Measurements from ENCODE around the gene AIMP1.
"Not testable (repeated sequence)": the region's sequence is repeated elsewhere in the genome, so short reads cannot be mapped to it uniquely, and the experiment has no call there.

Gene AIMP1

GRCh38 chr4:106306561-106306960 is 9.8 kb upstream of the AIMP1 start:
- Histone ChIP-seq H3K4me3 (ENCODE audit: low read depth in 1 of 5, low read length in 5 of 5) (no peak overlapping the region), H3K9ac (ENCODE audit: low read length in 5 of 5) (no peak overlapping the region), H3K4me1 (ENCODE audit: control insufficient read depth in 5 of 5, insufficient read depth in 5 of 5, low read length in 5 of 5) (peaks cover 0 to 11% (median 4%) of the 10 kb centered on the region in 5 donors), H3K9me3 (ENCODE audit: control insufficient read depth in 5 of 5, low read length in 5 of 5) (no peaks in the 10 kb centered on the region), H3K27ac (ENCODE audit: low read depth, low read length) (no peak overlapping the region), H3K27me3 (ENCODE audit: control insufficient read depth in 5 of 5, insufficient read depth in 4 of 5, low read length in 5 of 5) (no peaks in the 10 kb centered on the region), H3K36me3 (ENCODE audit: control insufficient read depth in 5 of 5, insufficient read depth in 5 of 5, low read length in 5 of 5) (peaks cover 0 to 12% (median 8%) of the 10 kb centered on the region in 5 donors)

GRCh38 chr4:106312377-106312776 is 4.0 kb upstream of the AIMP1 start:
- Histone ChIP-seq H3K27ac (ENCODE audit: low read depth, low read length) (peak overlapping the region; percentile 64), H3K27me3 (ENCODE audit: control insufficient read depth in 5 of 5, insufficient read depth in 4 of 5, low read length in 5 of 5) (no peaks in the 10 kb centered on the region), H3K9ac (ENCODE audit: low read length in 5 of 5) (no peak overlapping the region), H3K36me3 (ENCODE audit: control insufficient read depth in 5 of 5, insufficient read depth in 5 of 5, low read length in 5 of 5) (peaks cover 0 to 6% (median 6%) of the 10 kb centered on the region in 5 donors), H3K4me1 (ENCODE audit: control insufficient read depth in 5 of 5, insufficient read depth in 5 of 5, low read length in 5 of 5) (peaks cover 3 to 29% (median 18%) of the 10 kb centered on the region in 5 donors), H3K9me3 (ENCODE audit: control insufficient read depth in 5 of 5, low read length in 5 of 5) (no peaks in the 10 kb centered on the region), H3K4me3 (ENCODE audit: low read depth in 1 of 5, low read length in 5 of 5) (no peak overlapping the region)

- no peak overlapping the region for H3K4me3 ChIP-seq (ENCODE audit: low read depth in 1 of 5, low read length in 5 of 5)
- H3K9ac ChIP-seq (ENCODE audit: low read length in 5 of 5), result no peak overlapping the region
- no peaks in the 10 kb centered on the region for H3K27me3 ChIP-seq (ENCODE audit: control insufficient read depth in 5 of 5, insufficient read depth in 4 of 5, low read length in 5 of 5)
- no peaks in the 10 kb centered on the region for H3K9me3 ChIP-seq (ENCODE audit: control insufficient read depth in 5 of 5, low read length in 5 of 5)
- peaks cover 3 to 35% (median 24%) of the 10 kb centered on the region in 5 donors for H3K4me1 ChIP-seq (ENCODE audit: control insufficient read depth in 5 of 5, insufficient read depth in 5 of 5, low read length in 5 of 5)
- H3K36me3 ChIP-seq (ENCODE audit: control insufficient read depth in 5 of 5, insufficient read depth in 5 of 5, low read length in 5 of 5), result peaks cover 0 to 6% (median 4%) of the 10 kb centered on the region in 5 donors
- peak overlapping the region; percentile 64 for H3K27ac ChIP-seq (ENCODE audit: low read depth, low read length)
Observed at GRCh38 chr4:106312997-106313522, 3.3 kb upstream of the AIMP1 start.

GRCh38 chr4:106314960-106315359 is 1.4 kb upstream of the AIMP1 start:
- Histone ChIP-seq H3K27ac (ENCODE audit: low read depth, low read length) (peak overlapping the region; percentile 99), H3K9me3 (ENCODE audit: control insufficient read depth in 5 of 5, low read length in 5 of 5) (no peaks in the 10 kb centered on the region), H3K9ac (ENCODE audit: low read length in 5 of 5) (peak overlapping the region; percentile 94 to 100 (median 99)), H3K36me3 (ENCODE audit: control insufficient read depth in 5 of 5, insufficient read depth in 5 of 5, low read length in 5 of 5) (no peaks in the 10 kb centered on the region), H3K4me1 (ENCODE audit: control insufficient read depth in 5 of 5, insufficient read depth in 5 of 5, low read length in 5 of 5) (peaks cover 3 to 41% (median 29%) of the 10 kb centered on the region in 5 donors), H3K27me3 (ENCODE audit: control insufficient read depth in 5 of 5, insufficient read depth in 4 of 5, low read length in 5 of 5) (no peaks in the 10 kb centered on the region), H3K4me3 (ENCODE audit: low read depth in 1 of 5, low read length in 5 of 5) (peak overlapping the region; percentile 82 to 99 (median 98))

GRCh38 chr4:106315476-106315967 is 828 bp upstream of the AIMP1 start:
- Histone ChIP-seq H3K4me3 (ENCODE audit: low read depth in 1 of 5, low read length in 5 of 5) (peak overlapping the region; percentile 82 to 99 (median 98)), H3K9ac (ENCODE audit: low read length in 5 of 5) (peak overlapping the region; percentile 94 to 100 (median 99)), H3K36me3 (ENCODE audit: control insufficient read depth in 5 of 5, insufficient read depth in 5 of 5, low read length in 5 of 5) (peaks cover 0 to under 1% (median 0%) of the 10 kb centered on the region in 5 donors), H3K27ac (ENCODE audit: low read depth, low read length) (peak overlapping the region; percentile 99), H3K4me1 (ENCODE audit: control insufficient read depth in 5 of 5, insufficient read depth in 5 of 5, low read length in 5 of 5) (peaks cover 3 to 41% (median 29%) of the 10 kb centered on the region in 5 donors), H3K9me3 (ENCODE audit: control insufficient read depth in 5 of 5, low read length in 5 of 5) (no peaks in the 10 kb centered on the region), H3K27me3 (ENCODE audit: control insufficient read depth in 5 of 5, insufficient read depth in 4 of 5, low read length in 5 of 5) (no peaks in the 10 kb centered on the region)

GRCh38 chr4:106316773-106317409 is 541 bp downstream of the AIMP1 start:
- Histone ChIP-seq H3K9ac (ENCODE audit: low read length in 5 of 5) (peak overlapping the region; percentile 94 to 100 (median 99)), H3K9me3 (ENCODE audit: control insufficient read depth in 5 of 5, low read length in 5 of 5) (no peaks in the 10 kb centered on the region), H3K36me3 (ENCODE audit: control insufficient read depth in 5 of 5, insufficient read depth in 5 of 5, low read length in 5 of 5) (peaks cover 0 to 3% (median 0%) of the 10 kb centered on the region in 5 donors), H3K4me3 (ENCODE audit: low read depth in 1 of 5, low read length in 5 of 5) (peak overlapping the region; percentile 82 to 99 (median 98)), H3K27ac (ENCODE audit: low read depth, low read length) (peak overlapping the region; percentile 99), H3K27me3 (ENCODE audit: control insufficient read depth in 5 of 5, insufficient read depth in 4 of 5, low read length in 5 of 5) (no peaks in the 10 kb centered on the region), H3K4me1 (ENCODE audit: control insufficient read depth in 5 of 5, insufficient read depth in 5 of 5, low read length in 5 of 5) (peaks cover 3 to 36% (median 29%) of the 10 kb centered on the region in 5 donors)

GRCh38 chr4:106317815-106318214 is 1.5 kb downstream of the AIMP1 start:
- Histone ChIP-seq H3K9me3 (ENCODE audit: control insufficient read depth in 5 of 5, low read length in 5 of 5) (no peaks in the 10 kb centered on the region), H3K27ac (ENCODE audit: low read depth, low read length) (no peak overlapping the region), H3K4me3 (ENCODE audit: low read depth in 1 of 5, low read length in 5 of 5) (peak overlapping the region in 3 of 5 donors; percentile 26 to 99 (median 98)), H3K9ac (ENCODE audit: low read length in 5 of 5) (peak overlapping the region in 1 of 5 donors; percentile 94), H3K36me3 (ENCODE audit: control insufficient read depth in 5 of 5, insufficient read depth in 5 of 5, low read length in 5 of 5) (peaks cover 0 to 3% (median 0%) of the 10 kb centered on the region in 5 donors), H3K27me3 (ENCODE audit: control insufficient read depth in 5 of 5, insufficient read depth in 4 of 5, low read length in 5 of 5) (no peaks in the 10 kb centered on the region), H3K4me1 (ENCODE audit: control insufficient read depth in 5 of 5, insufficient read depth in 5 of 5, low read length in 5 of 5) (peaks cover 3 to 33% (median 29%) of the 10 kb centered on the region in 5 donors)

GRCh38 chr4:106318511-106318910 is 2.2 kb downstream of the AIMP1 start:
- Histone ChIP-seq H3K36me3 (ENCODE audit: control insufficient read depth in 5 of 5, insufficient read depth in 5 of 5, low read length in 5 of 5) (peaks cover 0 to 3% (median 0%) of the 10 kb centered on the region in 5 donors), H3K4me3 (ENCODE audit: low read depth in 1 of 5, low read length in 5 of 5) (no peak overlapping the region), H3K27me3 (ENCODE audit: control insufficient read depth in 5 of 5, insufficient read depth in 4 of 5, low read length in 5 of 5) (no peaks in the 10 kb centered on the region), H3K9me3 (ENCODE audit: control insufficient read depth in 5 of 5, low read length in 5 of 5) (no peaks in the 10 kb centered on the region), H3K27ac (ENCODE audit: low read depth, low read length) (no peak overlapping the region), H3K4me1 (ENCODE audit: control insufficient read depth in 5 of 5, insufficient read depth in 5 of 5, low read length in 5 of 5) (peaks cover 3 to 33% (median 29%) of the 10 kb centered on the region in 5 donors), H3K9ac (ENCODE audit: low read length in 5 of 5) (no peak overlapping the region)

GRCh38 chr4:106320235-106320634 is 3.9 kb downstream of the AIMP1 start:
- peaks cover 0 to 3% (median 0%) of the 10 kb centered on the region in 5 donors for H3K36me3 ChIP-seq (ENCODE audit: control insufficient read depth in 5 of 5, insufficient read depth in 5 of 5, low read length in 5 of 5)
- H3K9me3 ChIP-seq (ENCODE audit: control insufficient read depth in 5 of 5, low read length in 5 of 5), result no peaks in the 10 kb centered on the region
- no peak overlapping the region for H3K4me3 ChIP-seq (ENCODE audit: low read depth in 1 of 5, low read length in 5 of 5)
- no peaks in the 10 kb centered on the region for H3K27me3 ChIP-seq (ENCODE audit: control insufficient read depth in 5 of 5, insufficient read depth in 4 of 5, low read length in 5 of 5)
- no peak overlapping the region for H3K27ac ChIP-seq (ENCODE audit: low read depth, low read length)
- H3K4me1 ChIP-seq (ENCODE audit: control insufficient read depth in 5 of 5, insufficient read depth in 5 of 5, low read length in 5 of 5), result peaks cover 3 to 24% (median 20%) of the 10 kb centered on the region in 5 donors
- no peak overlapping the region for H3K9ac ChIP-seq (ENCODE audit: low read length in 5 of 5)

- H3K4me1 ChIP-seq (ENCODE audit: control insufficient read depth in 5 of 5, insufficient read depth in 5 of 5, low read length in 5 of 5), result peaks cover 3 to 20% (median 14%) of the 10 kb centered on the region in 5 donors
- H3K36me3 ChIP-seq (ENCODE audit: control insufficient read depth in 5 of 5, insufficient read depth in 5 of 5, low read length in 5 of 5); H3K27ac ChIP-seq (ENCODE audit: low read depth, low read length); H3K9me3 ChIP-seq (ENCODE audit: control insufficient read depth in 5 of 5, low read length in 5 of 5); H3K4me3 ChIP-seq (ENCODE audit: low read depth in 1 of 5, low read length in 5 of 5); H3K9ac ChIP-seq (ENCODE audit: low read length in 5 of 5); H3K27me3 ChIP-seq (ENCODE audit: control insufficient read depth in 5 of 5, insufficient read depth in 4 of 5, low read length in 5 of 5): not testable (repeated sequence)
Observed at GRCh38 chr4:106321168-106321567, 4.8 kb downstream of the AIMP1 start.
